ENCODE data around the gene GALNT16.

- TF ChIP-seq GATA3 (IDR thresholded peaks at IDR 0.05; ENCODE audit: low read depth, low read length) = no peak
- no peak for TF ChIP-seq GATA2 (IDR thresholded peaks at IDR 0.05; ENCODE audit: low read depth, low read length)
Observed at GRCh38 chr14:69326611-69327010, 66.7 kb downstream of the GALNT16 start.
